GM12891 (cell line): ENCODE data around the gene ZNF771.

Experiments used
- POLR2A ChIP-seq: IDR thresholded peaks from 2 replicates; pipeline ENCODE4 v1.6.1; 2011; ENCODE audit warnings: low read depth, low read length, control low read depth
- POLR2AphosphoS5 ChIP-seq: IDR thresholded peaks from 2 replicates; pipeline ENCODE4 v1.6.1; 2011; ENCODE audit warnings: low read depth, low read length, control low read depth
- SPI1 ChIP-seq: IDR thresholded peaks from 2 replicates; pipeline ENCODE4 v1.6.1; 2011; ENCODE audit warnings: low read depth, low read length, control low read depth

DNA sequence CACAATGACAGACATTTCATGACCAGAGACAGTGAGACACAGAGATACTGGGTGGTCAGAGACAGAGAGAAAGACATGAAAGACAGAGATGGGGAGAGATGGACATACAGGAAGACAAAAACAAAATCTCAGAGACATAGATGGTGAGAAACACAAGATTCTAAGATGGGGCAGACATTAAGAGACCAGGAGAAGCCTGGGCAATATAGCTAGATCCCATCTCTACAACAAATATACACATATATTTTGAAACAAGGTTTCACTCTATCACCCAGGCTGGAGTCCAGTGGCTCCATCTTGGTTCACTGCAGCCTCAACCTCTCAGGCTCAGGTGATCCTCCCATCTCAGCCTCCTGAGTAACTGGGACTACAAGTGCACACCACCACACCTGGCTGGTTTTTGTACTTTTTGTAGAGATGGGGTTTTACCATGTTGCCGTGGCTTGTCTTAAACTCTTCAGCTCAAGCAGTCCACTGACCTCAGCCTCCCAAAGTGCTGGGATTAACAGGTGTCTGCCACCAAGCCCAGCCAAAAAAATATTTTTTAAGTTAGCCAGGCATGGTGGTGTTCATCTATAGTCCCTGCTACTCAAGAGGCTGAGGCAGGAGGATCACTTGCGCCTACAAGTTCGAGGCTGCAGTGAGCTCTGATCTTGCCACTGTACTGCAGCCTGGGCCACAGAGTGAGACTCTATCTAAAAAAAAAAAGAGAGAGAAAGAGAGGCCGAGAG is 27.2 kb upstream of the ZNF771 start:
- TF ChIP-seq POLR2A = no peak
- TF ChIP-seq POLR2AphosphoS5 = no peak
- no peak for TF ChIP-seq SPI1
